IMR-90 (cell line): ENCODE results near the gene SPDYE18. TPM values are rescaled to one million over a fixed set of nuclear protein-coding genes. Genes with fewer than 3 reads are reported as not detected.
"Not testable (repeated sequence)": the region's sequence is repeated elsewhere in the genome, so short reads cannot be mapped to it uniquely, and the experiment has no call there.

Experiments
- ATAC-seq: fragments of 200-7000 bp; cut with Tn5 transposase; 2 replicates; pipeline ENCODE4 v1.9.1; 2020; ENCODE audit warnings: low read depth, mild to moderate bottlenecking, moderate library complexity
- BruUV-seq: library from RNA; stranded (reverse); fragments of 400-500 nt; replicated peaks from 2 replicates; lab custom pipeline; 2021; lab: Mats Ljungman, UMichigan
- CTCF ChIA-PET: fragments of 300-600 bp; formaldehyde crosslinking; extraction: SDS; loops from one replicate; lab custom pipeline; 2021; ENCODE audit warnings: antibody characterized with exemption; lab: Yijun Ruan, JAX
- POLR2A ChIA-PET: fragments of 300-600 bp; sonication (Branson Sonifier 250); formaldehyde crosslinking; loops from one replicate; lab custom pipeline; 2022; ENCODE audit warnings: antibody characterized with exemption; ENCODE audit not compliant: unreplicated experiment; lab: Charles Lee
- DNase-seq: peaks from one replicate; pipeline ENCODE4 v3.0.0; 2013
- H2AFZ ChIP-seq: replicated peaks from 2 replicates; pipeline ENCODE3; 2013; ENCODE audit warnings: low read length, mild to moderate bottlenecking; ENCODE audit not compliant: poor library complexity
- H2AK5ac ChIP-seq: 2 replicates; pipeline ENCODE4 v1.6.1; 2013; ENCODE audit warnings: low read depth, low read length, inconsistent platforms
- H2AK9ac ChIP-seq: replicated peaks from 2 replicates; pipeline ENCODE3; 2013; ENCODE audit warnings: mild to moderate bottlenecking, low read depth, low read length, moderate library complexity; ENCODE audit not compliant: poor library complexity
- H2BK120ac ChIP-seq: 2 replicates; pipeline ENCODE4 v1.6.1; 2013; ENCODE audit warnings: low read depth, low read length, inconsistent platforms
- H2BK15ac ChIP-seq: 3 replicates; pipeline ENCODE4 v1.6.1; 2013; ENCODE audit warnings: low read depth, low read length, inconsistent platforms
- H2BK20ac ChIP-seq: 2 replicates; pipeline ENCODE4 v1.6.1; 2013; ENCODE audit warnings: low read depth, mild to moderate bottlenecking, inconsistent platforms, low read length, moderate library complexity
- H2BK5ac ChIP-seq: 2 replicates; pipeline ENCODE4 v1.6.1; 2013; ENCODE audit warnings: mild to moderate bottlenecking, low read depth, low read length, inconsistent platforms; ENCODE audit not compliant: poor library complexity, severe bottlenecking
- H3K14ac ChIP-seq: replicated peaks from 2 replicates; pipeline ENCODE4 v1.6.1; 2013; ENCODE audit warnings: low read depth, low read length, inconsistent platforms
- H3K18ac ChIP-seq: 2 replicates; pipeline ENCODE4 v1.6.1; 2013; ENCODE audit warnings: low read depth, low read length, control low read depth
- H3K23ac ChIP-seq: 2 replicates; pipeline ENCODE4 v1.6.1; 2013; ENCODE audit warnings: low read depth, low read length, inconsistent platforms
- H3K27ac ChIP-seq: 2 replicates; pipeline ENCODE4 v1.5.1; 2013; ENCODE audit warnings: mild to moderate bottlenecking, control low read depth, low read length; ENCODE audit not compliant: insufficient read depth
- H3K27me3 ChIP-seq: 2 replicates; pipeline ENCODE4 v1.6.1; 2013; ENCODE audit warnings: low read length; ENCODE audit not compliant: control insufficient read depth, insufficient read depth
- H3K36me3 ChIP-seq: 2 replicates; pipeline ENCODE4 v1.6.1; 2013; ENCODE audit warnings: low read length, mixed read lengths; ENCODE audit not compliant: control insufficient read depth, insufficient read depth
- H3K4ac ChIP-seq: 2 replicates; pipeline ENCODE4 v1.6.1; 2013; ENCODE audit warnings: low read depth, low read length, inconsistent platforms
- H3K4me1 ChIP-seq: 2 replicates; pipeline ENCODE4 v1.6.1; 2013; ENCODE audit warnings: low read length, mixed read lengths; ENCODE audit not compliant: control insufficient read depth, insufficient read depth
- H3K4me2 ChIP-seq: 2 replicates; pipeline ENCODE4 v1.6.1; 2013; ENCODE audit warnings: low read depth, mild to moderate bottlenecking, control low read depth, low read length, moderate library complexity
- H3K4me3 ChIP-seq: 2 replicates; pipeline ENCODE4 v1.5.1; 2013; ENCODE audit warnings: low read depth, mild to moderate bottlenecking, control low read depth, low read length, moderate library complexity; ENCODE audit not compliant: insufficient read depth
- H3K56ac ChIP-seq: 2 replicates; pipeline ENCODE4 v1.6.1; 2013; ENCODE audit warnings: low read length, inconsistent platforms; ENCODE audit not compliant: insufficient read depth; ENCODE audit errors: extremely low read depth
- H3K79me1 ChIP-seq, 2 experiments: 2 replicates each; pipeline ENCODE4 v1.6.1; 2013; ENCODE audit warnings: low read length in 2 of 2, inconsistent platforms in 1 of 2, low read depth in 1 of 2
- H3K9ac ChIP-seq: 2 replicates; pipeline ENCODE4 v1.6.1; 2013; ENCODE audit warnings: low read depth, low read length, control low read depth
- H3K9me1 ChIP-seq: 2 replicates; pipeline ENCODE4 v1.6.1; 2013; ENCODE audit warnings: low read length, inconsistent platforms; ENCODE audit not compliant: insufficient read depth
- H3K9me3 ChIP-seq: 2 replicates; pipeline ENCODE4 v1.6.1; 2013; ENCODE audit warnings: low read length; ENCODE audit not compliant: control insufficient read depth, insufficient read depth
- H4K20me1 ChIP-seq: 2 replicates; pipeline ENCODE4 v1.6.1; 2013; ENCODE audit warnings: low read length, inconsistent platforms; ENCODE audit not compliant: insufficient read depth
- H4K5ac ChIP-seq: 2 replicates; pipeline ENCODE4 v1.6.1; 2013; ENCODE audit warnings: mild to moderate bottlenecking, low read depth, low read length, control low read depth
- H4K8ac ChIP-seq, 2 experiments: 2 replicates each; pipeline ENCODE4 v1.6.1; 2013; ENCODE audit warnings: low read depth in 2 of 2, low read length in 2 of 2, control low read depth in 1 of 2, inconsistent platforms in 1 of 2
- H4K91ac ChIP-seq: 2 replicates; pipeline ENCODE4 v1.6.1; 2013; ENCODE audit warnings: low read depth, low read length, inconsistent platforms; ENCODE audit not compliant: insufficient read depth
- WGBS, 2 experiments: methylation state at CpG; one replicate each; pipeline versions ENCODE4 v1.1.5 to v1.1.7; 2013; ENCODE audit warnings: missing lambda C conversion rate in 2 of 2; ENCODE audit not compliant: insufficient read length in 1 of 2; ENCODE audit errors: extremely low coverage in 2 of 2; 5-methylcytosine and 5-hydroxymethylcytosine counted together
- dilution Hi-C: fragments of 300-500 bp; cut with HindIII; formaldehyde crosslinking; loops from one replicate; pipeline ENCODE4 v1.14.3; 2018; ENCODE audit warnings: low sequenced_read_pairs; ENCODE audit not compliant: unreplicated experiment
- in situ Hi-C: fragments of 300-500 bp; cut with MboI; formaldehyde crosslinking; loops from 3 replicates; pipeline ENCODE4 v1.14.3; 2019; ENCODE audit warnings: low sequenced_read_pairs, inconsistent platforms, mixed read lengths
- intact Hi-C: fragments of 100-400 bp; cut with micrococcal nuclease; formaldehyde crosslinking; loops from 2 replicates; pipeline ENCODE4 v1.10.0; 2022
- polyA plus RNA-seq, 3 experiments: library from polyadenylated mRNA; depleted of rRNA; stranded (reverse); fragments of >200 nt; gene quantifications; 2 replicates each; pipeline ENCODE4 v1.2.3, GENCODE V29; 2012; ENCODE audit warnings: low replicate concordance in 1 of 3
- total RNA-seq: library from RNA; depleted of rRNA; stranded (reverse); fragments of >200 nt; gene quantifications from 2 replicates; pipeline ENCODE4 v1.2.3, GENCODE V29; 2012

Gene SPDYE18
- total and polyA plus RNA-seq, 2 of the 4 experiments (the other 2 are of a cell fraction): not detected

GRCh38 chr7:77005461-77006057, 56.8 kb downstream of the SPDYE18 start:
- H2BK20ac ChIP-seq, in situ Hi-C loops, dilution Hi-C loops, H4K20me1 ChIP-seq, H3K27ac ChIP-seq, H2AK9ac ChIP-seq, H2BK120ac ChIP-seq, H4K8ac ChIP-seq, intact Hi-C loops, H3K9ac ChIP-seq, H4K91ac ChIP-seq, H2AK5ac ChIP-seq, H3K14ac ChIP-seq, BruUV-seq, H3K4ac ChIP-seq, H3K9me3 ChIP-seq, H3K4me1 ChIP-seq, POLR2A ChIA-PET, H3K4me3 ChIP-seq, ATAC-seq, H3K9me1 ChIP-seq, H3K23ac ChIP-seq, H3K18ac ChIP-seq, H3K4me2 ChIP-seq, H2BK15ac ChIP-seq, H2BK5ac ChIP-seq, H3K27me3 ChIP-seq, DNase-seq, H4K5ac ChIP-seq, H3K36me3 ChIP-seq, H3K79me1 ChIP-seq, CTCF ChIA-PET, H3K56ac ChIP-seq, H2AFZ ChIP-seq: not testable (repeated sequence)
- WGBS, 2 experiments: no CpG with 5 or more reads among the region's 27 CpGs

GRCh38 chr7:77004151-77004550, 58.2 kb downstream of the SPDYE18 start:
- POLR2A ChIA-PET, H3K36me3 ChIP-seq, in situ Hi-C loops: not testable (repeated sequence)

More at GRCh38 chr7:77004151-77004550, 58.2 kb downstream of the SPDYE18 start:
- H4K5ac ChIP-seq, H2AFZ ChIP-seq, H2AK9ac ChIP-seq, H3K23ac ChIP-seq, H2BK15ac ChIP-seq, H2AK5ac ChIP-seq, H2BK120ac ChIP-seq, H3K4ac ChIP-seq, H2BK20ac ChIP-seq, H3K56ac ChIP-seq, CTCF ChIA-PET, H3K14ac ChIP-seq, H3K9me3 ChIP-seq, BruUV-seq, H3K4me2 ChIP-seq, ATAC-seq, H3K9me1 ChIP-seq, H3K4me1 ChIP-seq, H4K20me1 ChIP-seq, H3K79me1 ChIP-seq, H3K4me3 ChIP-seq, H3K27me3 ChIP-seq, H3K9ac ChIP-seq, dilution Hi-C loops, DNase-seq, H3K27ac ChIP-seq, H4K91ac ChIP-seq, H3K18ac ChIP-seq, intact Hi-C loops, H2BK5ac ChIP-seq, H4K8ac ChIP-seq: not testable (repeated sequence)
- WGBS, 2 experiments: no CpG with 5 or more reads among the region's 18 CpGs
